CD4-positive, alpha-beta T cell (primary cell): ENCODE data around the gene CRYBG1. TPM values are rescaled to one million over a fixed set of nuclear protein-coding genes. Genes with fewer than 3 reads are reported as not detected.

Experiments
- ATAC-seq: fragments of 200-7000 bp; cut with Tn5 transposase; one replicate; pipeline ENCODE4 v1.10.0; 2022; ENCODE audit warnings: mild to moderate bottlenecking; ENCODE audit not compliant: poor library complexity
- CTCF ChIA-PET: fragments of 350-600 bp; sonication (Branson Sonifier 250); formaldehyde crosslinking; loops from one replicate; lab custom pipeline; 2021; ENCODE audit warnings: antibody characterized with exemption, inconsistent platforms; lab: Charles Lee
- POLR2A ChIA-PET: fragments of 350-600 bp; sonication (Branson Sonifier 250); formaldehyde crosslinking; loops from one replicate; lab custom pipeline; 2021; ENCODE audit warnings: antibody characterized with exemption, inconsistent platforms; lab: Charles Lee
- DNase-seq, 14 experiments: peaks; one replicate each; pipeline ENCODE4 v3.0.0-alpha.2; 2013 to 2020; ENCODE audit warnings: mixed read lengths in 2 of 14
- H3K27ac ChIP-seq, 2 donors: one replicate each; pipeline versions ENCODE4 v1.5.1 to v1.7.0; 2013; ENCODE audit warnings: low read length in 2 of 2, low read depth in 1 of 2, mild to moderate bottlenecking in 1 of 2
- H3K27me3 ChIP-seq, 2 experiments: 1 replicate in 1 of 2; 2 replicates in 1 of 2; pipeline versions ENCODE4 v1.6.1 to v1.7.0; 2013; ENCODE audit warnings: low read length in 2 of 2, control low read depth in 1 of 2, mild to moderate bottlenecking in 1 of 2, moderate library complexity in 1 of 2; ENCODE audit not compliant: insufficient read depth in 2 of 2, control insufficient read depth in 1 of 2
- H3K36me3 ChIP-seq: one replicate; pipeline ENCODE4 v1.6.1; 2013; ENCODE audit warnings: low read length, control low read depth; ENCODE audit not compliant: insufficient read depth
- H3K4me1 ChIP-seq: one replicate; pipeline ENCODE4 v1.6.1; 2013; ENCODE audit warnings: low read length, control low read depth; ENCODE audit not compliant: insufficient read depth
- H3K4me3 ChIP-seq: one replicate; pipeline ENCODE4 v1.5.1; 2013; ENCODE audit warnings: mild to moderate bottlenecking, low read length, moderate library complexity
- H3K9me3 ChIP-seq, 2 experiments: 1 replicate in 1 of 2; 2 replicates in 1 of 2; pipeline versions ENCODE4 v1.6.1 to v1.7.0; 2013; ENCODE audit warnings: low read length in 2 of 2, mild to moderate bottlenecking in 2 of 2, control low read depth in 1 of 2, moderate library complexity in 1 of 2; ENCODE audit not compliant: control insufficient read depth in 1 of 2, insufficient read depth in 1 of 2
- H3K27ac Mint-ChIP-seq: one replicate; pipeline ENCODE4 v1.8.0; 2020; ENCODE audit warnings: mixed read lengths
- H3K27me3 Mint-ChIP-seq: one replicate; pipeline ENCODE4 v1.8.0; 2021; ENCODE audit warnings: mixed read lengths
- H3K36me3 Mint-ChIP-seq: one replicate; pipeline ENCODE4 v1.8.0; 2021; ENCODE audit warnings: low read depth, mixed read lengths
- H3K4me1 Mint-ChIP-seq: one replicate; pipeline ENCODE4 v1.8.0; 2021; ENCODE audit warnings: low read depth, mixed read lengths
- H3K4me3 Mint-ChIP-seq: one replicate; pipeline ENCODE4 v1.8.0; 2020; ENCODE audit warnings: mild to moderate bottlenecking, mixed read lengths
- H3K9me3 Mint-ChIP-seq: one replicate; pipeline ENCODE4 v1.8.0; 2020; ENCODE audit warnings: mixed read lengths
- CTCF ChIP-seq: fragments of 200-600 bp; IDR thresholded peaks from one replicate; pipeline ENCODE4 v1.8.0; 2022; ENCODE audit warnings: antibody characterized with exemption, mild to moderate bottlenecking
- intact Hi-C, 2 experiments: fragments of 100-400 bp; cut with DNase I in 1 of 2; cut with micrococcal nuclease in 1 of 2; formaldehyde crosslinking; loops; one replicate each; pipeline versions ENCODE4 v1.15.1 to v1.9.0; 2023 to 2025; cut with DNase I, micrococcal nuclease
- total RNA-seq, 174 experiments: library from RNA in 2 of 174; stranded (reverse) in 2 of 174; gene quantifications; one replicate each; pipeline ENCODE4 v1.2.3 and lab custom pipeline; 2021 to 2026

The CRYBG1 gene
- total RNA-seq, 2 experiments from 2014 or later, result 58.5 to 59.4 TPM

- DNase-seq (no peak), ATAC-seq (no peak)
- H3K36me3 ChIP-seq, result no peaks in the 10 kb centered on the region
- POLR2A ChIA-PET, result no interaction called here
- H3K27ac Mint-ChIP-seq, result no peak overlapping the region
- no peak for TF ChIP-seq CTCF
- H3K4me3 Mint-ChIP-seq, result no peak overlapping the region
- H3K9me3 Mint-ChIP-seq, result no peaks in the 10 kb centered on the region
- no peak overlapping the region for H3K27ac ChIP-seq
- CTCF ChIA-PET, result interaction anchor here (1.0 kb wide), 1 partner anchor 80 kb away, joined by 6 read pairs; no protein-coding TSS in a partner anchor
- H3K36me3 Mint-ChIP-seq, result no peaks in the 10 kb centered on the region
- H3K4me1 Mint-ChIP-seq, result no peaks in the 10 kb centered on the region
- no peaks in the 10 kb centered on the region for H3K27me3 ChIP-seq
- H3K9me3 ChIP-seq, result no peaks in the 10 kb centered on the region
- H3K4me3 ChIP-seq, result no peak overlapping the region
- intact Hi-C loops, result no loop called here
- no peaks in the 10 kb centered on the region for H3K4me1 ChIP-seq
- no peaks in the 10 kb centered on the region for H3K27me3 Mint-ChIP-seq
These were observed 125.7 kb downstream of the CRYBG1 start for GRCh38 chr6:106486236-106486635.

GRCh38 chr6:106488494-106489370 is 128.2 kb downstream of the CRYBG1 start:
- no peak for TF ChIP-seq CTCF
- peaks cover 6% of the 10 kb centered on the region for H3K27me3 Mint-ChIP-seq
- no peaks in the 10 kb centered on the region for H3K9me3 ChIP-seq
- H3K27me3 ChIP-seq, result no peaks in the 10 kb centered on the region
- H3K36me3 Mint-ChIP-seq, result no peaks in the 10 kb centered on the region
- no peak overlapping the region for H3K27ac Mint-ChIP-seq
- no peaks in the 10 kb centered on the region for H3K4me1 ChIP-seq
- no peaks in the 10 kb centered on the region for H3K4me1 Mint-ChIP-seq
- no peak overlapping the region for H3K4me3 Mint-ChIP-seq
- POLR2A ChIA-PET, result interaction anchor here (0.5 kb wide), 1 partner anchor 17 kb away, joined by 3 read pairs; no protein-coding TSS in a partner anchor
- ATAC-seq (no peak), DNase-seq (no peak)
- H3K4me3 ChIP-seq, result no peak overlapping the region
- intact Hi-C loops, result no loop called here
- CTCF ChIA-PET, result no interaction called here
- H3K9me3 Mint-ChIP-seq, result no peaks in the 10 kb centered on the region
- H3K36me3 ChIP-seq, result no peaks in the 10 kb centered on the region
- H3K27ac ChIP-seq, result no peak overlapping the region

- no peak overlapping the region for H3K27ac Mint-ChIP-seq
- H3K4me3 Mint-ChIP-seq, result no peak overlapping the region
- TF ChIP-seq CTCF, result no peak
- H3K36me3 ChIP-seq, result no peaks in the 10 kb centered on the region
- H3K27ac ChIP-seq, result no peak overlapping the region
- H3K36me3 Mint-ChIP-seq, result no peaks in the 10 kb centered on the region
- ChIA-PET CTCF (interaction anchor here (0.8 kb wide), 1 partner anchor 10 kb away, joined by 3 read pairs; no protein-coding TSS in a partner anchor), POLR2A (no interaction called here)
- H3K27me3 ChIP-seq, result no peaks in the 10 kb centered on the region
- peaks cover 4% of the 10 kb centered on the region for H3K4me1 Mint-ChIP-seq
- intact Hi-C loops, result no loop called here
- ATAC-seq (no peak), DNase-seq (no peak)
- no peaks in the 10 kb centered on the region for H3K9me3 Mint-ChIP-seq
- H3K27me3 Mint-ChIP-seq, result peaks cover 7% of the 10 kb centered on the region
- no peaks in the 10 kb centered on the region for H3K4me1 ChIP-seq
- H3K9me3 ChIP-seq, result no peaks in the 10 kb centered on the region
- H3K4me3 ChIP-seq, result no peak overlapping the region
These were observed 129.5 kb downstream of the CRYBG1 start for GRCh38 chr6:106490030-106490429.
